Common myeloid progenitor, CD34-positive (primary cell): ENCODE results near the gene NUDT4.
"Not testable (repeated sequence)": the region's sequence is repeated elsewhere in the genome, so short reads cannot be mapped to it uniquely, and the experiment has no call there.

Source experiments
- CTCF ChIA-PET: fragments of 350-600 bp; sonication (Branson Sonifier 250); formaldehyde crosslinking; loops from one replicate; lab custom pipeline; 2021; ENCODE audit warnings: antibody characterized with exemption; lab: Charles Lee
- POLR2A ChIA-PET: fragments of 350-600 bp; sonication (Branson Sonifier 250); formaldehyde crosslinking; loops from one replicate; lab custom pipeline; 2021; ENCODE audit warnings: antibody characterized with exemption; lab: Charles Lee
- DNase-seq, 3 donors: peaks; one replicate each; pipeline versions ENCODE4 v3.0.0 to v3.0.0-alpha.2; 2013
- H3K27ac ChIP-seq, 2 experiments: 1 replicate in 1 of 2; 2 replicates in 1 of 2; pipeline ENCODE4 v1.7.0; 2013; ENCODE audit warnings: inconsistent platforms in 2 of 2, low read length in 2 of 2, mild to moderate bottlenecking in 2 of 2, low read depth in 1 of 2, moderate library complexity in 1 of 2; ENCODE audit not compliant: severe bottlenecking in 2 of 2, insufficient read depth in 1 of 2, poor library complexity in 1 of 2
- H3K27me3 ChIP-seq, 5 experiments: replicated peaks in 2 of 5; 1 replicate in 3 of 5; 2 replicates in 2 of 5; pipeline versions ENCODE4 v1.6.1 to v1.7.0; 2013; ENCODE audit warnings: low read length in 4 of 5, mild to moderate bottlenecking in 2 of 5, moderate library complexity in 2 of 5, inconsistent platforms in 1 of 5; ENCODE audit not compliant: insufficient read depth in 5 of 5, control insufficient read depth in 4 of 5
- H3K36me3 ChIP-seq, 4 experiments: 1 replicate in 2 of 4; 2 replicates in 2 of 4; pipeline versions ENCODE4 v1.6.1 to v1.7.0; 2013; ENCODE audit warnings: low read length in 3 of 4, control low read depth in 1 of 4, mild to moderate bottlenecking in 1 of 4; ENCODE audit not compliant: control insufficient read depth in 4 of 4, insufficient read depth in 4 of 4
- H3K4me1 ChIP-seq, 4 experiments: 1 replicate in 3 of 4; 2 replicates in 1 of 4; pipeline versions ENCODE4 v1.6.1 to v1.7.1; 2013; ENCODE audit warnings: low read length in 3 of 4, mild to moderate bottlenecking in 3 of 4, control low read depth in 1 of 4, inconsistent platforms in 1 of 4, moderate library complexity in 1 of 4; ENCODE audit not compliant: control insufficient read depth in 4 of 4, insufficient read depth in 4 of 4; ENCODE audit errors: control extremely low read depth in 1 of 4
- H3K4me3 ChIP-seq, 7 experiments: 1 replicate in 4 of 7; 2 replicates in 3 of 7; pipeline versions ENCODE4 v1.5.1 to v1.7.0; 2013; ENCODE audit warnings: mild to moderate bottlenecking in 7 of 7, low read length in 6 of 7, moderate library complexity in 6 of 7, inconsistent platforms in 2 of 7, low read depth in 2 of 7, control low read depth in 1 of 7; ENCODE audit not compliant: insufficient read depth in 4 of 7, control insufficient read depth in 1 of 7; ENCODE audit errors: extremely low read depth in 1 of 7
- H3K9me3 ChIP-seq, 5 experiments: 1 replicate in 4 of 5; 2 replicates in 1 of 5; pipeline versions ENCODE4 v1.6.1 to v1.7.1; 2013; ENCODE audit warnings: low read length in 4 of 5, mild to moderate bottlenecking in 2 of 5, inconsistent platforms in 1 of 5, low read depth in 1 of 5, moderate library complexity in 1 of 5; ENCODE audit not compliant: control insufficient read depth in 4 of 5, insufficient read depth in 2 of 5; ENCODE audit errors: control extremely low read depth in 1 of 5
- WGBS: methylation state at CpG from one replicate; pipeline ENCODE4 v1.1.5; 2013; ENCODE audit not compliant: insufficient coverage; 5-methylcytosine and 5-hydroxymethylcytosine counted together

Gene NUDT4

GRCh38 chr12:93426412-93426805, 48.7 kb downstream of the NUDT4 start:
- Histone ChIP-seq H3K27ac (no peak overlapping the region), H3K4me1 (peaks cover 9 to 21% (median 14%) of the 10 kb centered on the region in 4 experiments), H3K36me3 (no peaks in the 10 kb centered on the region), H3K4me3 (no peak overlapping the region), H3K9me3 (no peaks in the 10 kb centered on the region), H3K27me3 (no peaks in the 10 kb centered on the region)
- POLR2A ChIA-PET: interaction anchor here (0.6 to 0.8 kb wide), 2 partner anchors 16 to 533 kb away, joined by 3 read pairs; no protein-coding TSS in a partner anchor
- CTCF ChIA-PET: interaction anchor here (0.6 to 1.5 kb wide), 5 partner anchors 19 to 674 kb away, joined by 3 to 4 read pairs (median 3); no protein-coding TSS in a partner anchor
- no CpG with 5 or more reads among the region's 1 CpG for WGBS
- no peak for DNase-seq

- Histone ChIP-seq H3K4me3 (no peak overlapping the region), H3K9me3 (no peaks in the 10 kb centered on the region), H3K27me3 (no peaks in the 10 kb centered on the region), H3K4me1 (peaks cover 9 to 21% (median 14%) of the 10 kb centered on the region in 4 experiments), H3K27ac (no peak overlapping the region), H3K36me3 (no peaks in the 10 kb centered on the region)
- 90% methylated on average over 2 of the region's 5 CpGs for WGBS
- no peak for DNase-seq
- CTCF ChIA-PET: interaction anchor here (0.5 to 6.1 kb wide), 3 partner anchors 8 to 226 kb away, joined by 3 to 42 read pairs (median 5); no protein-coding TSS in a partner anchor
- POLR2A ChIA-PET: no interaction called here
These were observed 50.2 kb downstream of the NUDT4 start for GRCh38 chr12:93427779-93428564.

GRCh38 chr12:93429448-93429847, 51.7 kb downstream of the NUDT4 start:
- H3K4me3 ChIP-seq: no peak overlapping the region
- H3K4me1 ChIP-seq: peaks cover 9 to 32% (median 18%) of the 10 kb centered on the region in 4 experiments
- H3K36me3 ChIP-seq: no peaks in the 10 kb centered on the region
- no peaks in the 10 kb centered on the region for H3K9me3 ChIP-seq
- WGBS: 100% methylated on average over 1 of the region's 1 CpG
- DNase-seq: no peak
- H3K27me3 ChIP-seq: no peaks in the 10 kb centered on the region
- POLR2A ChIA-PET: interaction anchor here (0.6 kb wide), 1 partner anchor 1041 kb away, joined by 3 read pairs; no protein-coding TSS in a partner anchor
- H3K27ac ChIP-seq: no peak overlapping the region
- CTCF ChIA-PET: interaction anchor here (0.6 to 6.1 kb wide), 4 partner anchors 9 to 367 kb away, joined by 3 to 42 read pairs (median 4); no protein-coding TSS in a partner anchor

GRCh38 chr12:93429852-93430251, 52.1 kb downstream of the NUDT4 start:
- ChIA-PET POLR2A (interaction anchor here (0.6 kb wide), 1 partner anchor 1041 kb away, joined by 3 read pairs; no protein-coding TSS in a partner anchor), CTCF (interaction anchor here (0.6 to 6.1 kb wide), 4 partner anchors 8 to 368 kb away, joined by 3 to 42 read pairs (median 4); no protein-coding TSS in a partner anchor)
- no peaks in the 10 kb centered on the region for H3K36me3 ChIP-seq
- H3K4me1 ChIP-seq: peaks cover 9 to 35% (median 20%) of the 10 kb centered on the region in 4 experiments
- no peak overlapping the region for H3K27ac ChIP-seq
- no peak overlapping the region for H3K4me3 ChIP-seq
- no CpG with 5 or more reads among the region's 1 CpG for WGBS
- H3K27me3 ChIP-seq: no peaks in the 10 kb centered on the region
- H3K9me3 ChIP-seq: no peaks in the 10 kb centered on the region
- no peak for DNase-seq

- CTCF ChIA-PET: interaction anchor here (6.1 kb wide), 1 partner anchor 10 kb away, joined by 42 read pairs; no protein-coding TSS in a partner anchor
- peaks cover 9 to 33% (median 20%) of the 10 kb centered on the region in 4 experiments for H3K4me1 ChIP-seq
- POLR2A ChIA-PET: interaction anchor here (0.6 kb wide), 1 partner anchor 1041 kb away, joined by 3 read pairs; no protein-coding TSS in a partner anchor
- no peaks in the 10 kb centered on the region for H3K36me3 ChIP-seq
- H3K27ac ChIP-seq: no peak overlapping the region
- no peak overlapping the region for H3K4me3 ChIP-seq
- H3K9me3 ChIP-seq: no peaks in the 10 kb centered on the region
- 100% methylated on average over 2 of the region's 4 CpGs for WGBS
- no peaks in the 10 kb centered on the region for H3K27me3 ChIP-seq
- DNase-seq: no peak
These were observed 52.6 kb downstream of the NUDT4 start for GRCh38 chr12:93430280-93430679.

GRCh38 chr12:93432031-93432430, 54.3 kb downstream of the NUDT4 start:
- H3K9me3 ChIP-seq, H3K27ac ChIP-seq, POLR2A ChIA-PET, H3K27me3 ChIP-seq, DNase-seq, H3K4me3 ChIP-seq, H3K36me3 ChIP-seq: not testable (repeated sequence)
- 100% methylated on average over 4 of the region's 6 CpGs for WGBS
- CTCF ChIA-PET: interaction anchor here (6.1 kb wide), 1 partner anchor 12 kb away, joined by 42 read pairs; no protein-coding TSS in a partner anchor
- peaks cover 0 to 25% (median 19%) of the 10 kb centered on the region in 4 experiments for H3K4me1 ChIP-seq
